OCI-LY7 (cell line): Measurements from ENCODE around the gene KIF9. TPM values are rescaled to one million over a fixed set of nuclear protein-coding genes. Genes with fewer than 3 reads are reported as not detected.
"Not testable (repeated sequence)": the region's sequence is repeated elsewhere in the genome, so short reads cannot be mapped to it uniquely, and the experiment has no call there.

Source experiments
- BruUV-seq: library from RNA; stranded (reverse); fragments of 400-500 nt; replicated peaks from 2 replicates; lab custom pipeline; 2021; lab: Mats Ljungman, UMichigan
- CTCF ChIA-PET: fragments of 300-600 bp; sonication (Branson Sonifier 250); formaldehyde crosslinking; loops from one replicate; lab custom pipeline; 2022; ENCODE audit warnings: antibody characterized with exemption; ENCODE audit not compliant: unreplicated experiment; lab: Charles Lee
- POLR2A ChIA-PET: fragments of 300-600 bp; sonication (Branson Sonifier 250); formaldehyde crosslinking; loops from one replicate; lab custom pipeline; 2022; ENCODE audit warnings: antibody characterized with exemption; lab: Charles Lee
- DNase-seq: peaks from one replicate; pipeline ENCODE4 v3.0.0-alpha.2; 2015; ENCODE audit warnings: low spot score
- H2AFZ ChIP-seq: fragments of 200-600 bp; sonication (generic), shearing (Covaris generic); 2 replicates; pipeline ENCODE4 v1.6.1; 2014; ENCODE audit warnings: mild to moderate bottlenecking, antibody characterized with exemption, low read length, moderate library complexity
- H3K27ac ChIP-seq: fragments of 200-600 bp; sonication (generic); 2 replicates; pipeline ENCODE4 v1.5.1; 2014; ENCODE audit warnings: mixed run types, low read depth, mild to moderate bottlenecking, moderate library complexity, low read length, inconsistent platforms; ENCODE audit not compliant: poor library complexity, severe bottlenecking
- H3K36me3 ChIP-seq: fragments of 200-600 bp; sonication (generic); 2 replicates; pipeline ENCODE4 v1.6.1; 2014; ENCODE audit warnings: mild to moderate bottlenecking, antibody characterized with exemption, low read length, moderate library complexity, mixed read lengths; ENCODE audit not compliant: insufficient read depth
- H3K4me1 ChIP-seq: fragments of 200-600 bp; sonication (generic); 2 replicates; pipeline ENCODE4 v1.5.1; 2014; ENCODE audit warnings: mild to moderate bottlenecking, low read length; ENCODE audit not compliant: insufficient read depth, poor library complexity, severe bottlenecking
- H3K4me2 ChIP-seq: fragments of 200-600 bp; sonication (generic); 2 replicates; pipeline ENCODE4 v1.6.1; 2014; ENCODE audit warnings: mild to moderate bottlenecking, low read length
- H3K4me3 ChIP-seq: fragments of 200-600 bp; sonication (generic); 2 replicates; pipeline ENCODE4 v1.5.1; 2014; ENCODE audit warnings: mild to moderate bottlenecking, low read depth, low read length; ENCODE audit not compliant: poor library complexity, severe bottlenecking
- H3K79me2 ChIP-seq: fragments of 200-600 bp; sonication (generic); 2 replicates; pipeline ENCODE4 v1.6.1; 2016; ENCODE audit warnings: low read depth, mild to moderate bottlenecking, low read length, moderate library complexity, mixed read lengths; ENCODE audit not compliant: insufficient read depth
- H3K9me2 ChIP-seq: fragments of 200-600 bp; sonication (generic); 2 replicates; pipeline ENCODE4 v1.6.1; 2016; ENCODE audit warnings: mild to moderate bottlenecking, low read length, mixed read lengths; ENCODE audit not compliant: insufficient read depth
- H3K9me3 ChIP-seq: fragments of 200-600 bp; sonication (generic); 2 replicates; pipeline ENCODE4 v1.6.1; 2014; ENCODE audit warnings: mild to moderate bottlenecking, mixed run types, low read length, mixed read lengths
- H4K20me1 ChIP-seq: fragments of 200-600 bp; sonication (generic); 2 replicates; pipeline ENCODE4 v1.6.1; 2014; ENCODE audit warnings: mild to moderate bottlenecking, antibody characterized with exemption, low read length, moderate library complexity, mixed read lengths; ENCODE audit not compliant: insufficient read depth
- EZH2phosphoT487 ChIP-seq: fragments of 200-600 bp; sonication (generic); IDR thresholded peaks from 2 replicates; pipeline ENCODE4 v1.6.1; 2018; ENCODE audit warnings: low read depth, borderline replicate concordance, mild to moderate bottlenecking, mixed run types, antibody characterized with exemption, low read length, moderate library complexity, mixed read lengths
- intact Hi-C: fragments of 100-400 bp; cut with micrococcal nuclease; formaldehyde crosslinking; loops from one replicate; pipeline ENCODE4 v1.10.0; 2022; ENCODE audit not compliant: unreplicated experiment
- total RNA-seq, 2 experiments: library from RNA; depleted of rRNA in 1 of 2; stranded (reverse); fragments of >200 nt in 1 of 2; shearing (Covaris generic) in 1 of 2; gene quantifications; 2 replicates each; pipeline ENCODE4 v1.2.3, GENCODE V29; 2014 to 2022
- TF ChIP-seq, protein P1 (sequence below): fragments of 200-600 bp; sonication (generic); conservative IDR thresholded peaks from 2 replicates; pipeline ENCODE4 v1.5.1; 2014; ENCODE audit warnings: mild to moderate bottlenecking, antibody characterized with exemption, low read length, moderate library complexity, mixed read lengths

The KIF9 gene
- total RNA-seq, 2 experiments from 2014 or later: 11.0 to 11.7 TPM

DNA sequence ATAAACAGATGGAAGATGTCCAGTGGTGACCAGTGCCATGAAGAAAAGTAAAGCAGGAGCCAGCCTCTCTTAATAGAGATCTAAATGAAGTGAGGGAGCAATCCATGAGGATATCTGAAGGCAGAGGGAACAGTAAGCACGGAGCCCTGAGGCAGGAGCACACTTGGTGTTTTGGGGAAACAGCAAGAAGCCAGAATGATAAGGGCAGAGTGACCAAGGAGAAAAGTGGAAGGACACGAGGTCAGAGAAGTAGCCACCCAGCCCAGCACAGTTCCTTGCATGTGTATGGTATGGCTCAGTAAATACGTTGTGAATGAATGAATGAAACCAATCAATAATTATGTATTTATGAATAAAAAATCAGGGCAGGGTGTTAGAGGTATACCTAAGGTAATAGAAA lies 11.8 kb upstream of the KIF9 start:
- ChIA-PET CTCF (interaction anchor here (0.5 kb wide), 1 partner anchor 133 kb away, joined by 3 read pairs; no protein-coding TSS in a partner anchor), POLR2A (interaction anchor here (1.1 to 1.4 kb wide), 2 partner anchors 9 to 10 kb away, joined by 3 to 5 read pairs; no protein-coding TSS in a partner anchor)
- no peak overlapping the region for H3K4me2 ChIP-seq
- H4K20me1 ChIP-seq: no peaks in the 10 kb centered on the region
- no TSS peak for BruUV-seq
- intact Hi-C loops: no loop called here
- peaks cover 97% of the 10 kb centered on the region for H3K79me2 ChIP-seq
- no peak overlapping the region for H3K27ac ChIP-seq
- no peaks in the 10 kb centered on the region for H3K9me3 ChIP-seq
- H3K4me3 ChIP-seq: no peak overlapping the region
- no peak for TF ChIP-seq EZH2phosphoT487
- TF ChIP-seq, protein P1, sequence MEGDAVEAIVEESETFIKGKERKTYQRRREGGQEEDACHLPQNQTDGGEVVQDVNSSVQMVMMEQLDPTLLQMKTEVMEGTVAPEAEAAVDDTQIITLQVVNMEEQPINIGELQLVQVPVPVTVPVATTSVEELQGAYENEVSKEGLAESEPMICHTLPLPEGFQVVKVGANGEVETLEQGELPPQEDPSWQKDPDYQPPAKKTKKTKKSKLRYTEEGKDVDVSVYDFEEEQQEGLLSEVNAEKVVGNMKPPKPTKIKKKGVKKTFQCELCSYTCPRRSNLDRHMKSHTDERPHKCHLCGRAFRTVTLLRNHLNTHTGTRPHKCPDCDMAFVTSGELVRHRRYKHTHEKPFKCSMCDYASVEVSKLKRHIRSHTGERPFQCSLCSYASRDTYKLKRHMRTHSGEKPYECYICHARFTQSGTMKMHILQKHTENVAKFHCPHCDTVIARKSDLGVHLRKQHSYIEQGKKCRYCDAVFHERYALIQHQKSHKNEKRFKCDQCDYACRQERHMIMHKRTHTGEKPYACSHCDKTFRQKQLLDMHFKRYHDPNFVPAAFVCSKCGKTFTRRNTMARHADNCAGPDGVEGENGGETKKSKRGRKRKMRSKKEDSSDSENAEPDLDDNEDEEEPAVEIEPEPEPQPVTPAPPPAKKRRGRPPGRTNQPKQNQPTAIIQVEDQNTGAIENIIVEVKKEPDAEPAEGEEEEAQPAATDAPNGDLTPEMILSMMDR: no peak
- no peaks in the 10 kb centered on the region for H3K9me2 ChIP-seq
- H3K36me3 ChIP-seq: peaks cover 55% of the 10 kb centered on the region
- H3K4me1 ChIP-seq: peaks cover 89% of the 10 kb centered on the region
- DNase-seq: no peak
- no peak overlapping the region for H2AFZ ChIP-seq

DNA sequence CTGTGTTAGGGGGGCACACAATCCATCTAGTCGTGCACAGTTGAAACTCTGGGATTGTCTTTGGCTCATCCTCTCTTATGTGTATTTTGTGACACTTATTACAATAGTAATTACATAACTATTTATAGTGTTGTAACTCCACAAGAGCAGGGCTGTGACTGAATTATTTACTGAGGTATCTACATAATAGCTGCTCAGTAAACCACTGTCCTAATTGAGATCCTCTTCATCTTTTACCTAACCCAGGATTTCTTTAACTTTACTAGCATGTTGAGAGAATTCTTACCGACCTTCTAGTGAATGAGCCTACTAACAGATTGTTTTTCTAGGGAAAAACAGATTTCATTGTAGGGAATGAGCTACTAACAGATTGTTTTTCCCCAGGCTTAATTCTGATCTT lies 11.2 kb upstream of the KIF9 start:
- intact Hi-C loops: no loop called here
- CTCF ChIA-PET: no interaction called here
- POLR2A ChIA-PET: interaction anchor here (1.1 to 1.4 kb wide), 3 partner anchors 8 to 10 kb away, joined by 3 to 5 read pairs (median 5); no protein-coding TSS in a partner anchor

DNA sequence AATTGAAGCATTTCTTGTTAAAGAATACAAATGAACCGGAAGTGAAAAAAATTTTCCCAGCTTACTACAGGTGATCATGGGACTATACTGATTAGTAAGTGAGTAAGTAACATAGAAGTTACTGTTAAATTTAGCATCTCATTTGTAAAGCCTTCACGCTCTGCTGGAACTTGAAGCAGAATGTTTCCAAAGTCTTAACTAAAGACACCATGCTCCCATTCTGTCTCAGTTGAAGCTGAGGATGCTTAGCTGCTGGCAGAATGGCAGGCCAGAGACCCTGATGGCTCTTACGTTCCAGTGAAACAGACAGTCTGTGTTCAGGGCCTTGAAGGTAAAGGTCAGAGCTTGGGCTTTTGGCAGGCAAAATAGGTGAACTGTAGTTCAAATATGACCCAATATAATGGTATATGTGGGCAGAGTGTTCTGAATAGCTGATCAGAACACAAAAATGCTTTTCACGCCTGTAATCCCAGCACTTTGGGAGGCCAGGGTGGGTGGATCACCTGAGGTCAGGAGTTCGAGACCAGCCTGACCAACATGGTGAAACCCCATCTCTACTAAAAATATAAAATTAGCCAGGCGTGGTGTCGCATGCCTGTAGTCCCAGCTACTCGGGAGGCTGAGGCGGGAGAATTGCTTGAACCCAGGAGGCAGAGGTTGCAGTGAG lies 9.3 kb upstream of the KIF9 start:
- POLR2A ChIA-PET: interaction anchor here (0.6 to 2.9 kb wide), 9 partner anchors 9 to 943 kb away, joined by 3 to 11 read pairs (median 4); partner anchors contain the start of genes KIF9 and KLHL18

More for the DNA sequence above, 11.2 kb upstream of the KIF9 start:
- Histone ChIP-seq H2AFZ (no peak overlapping the region), H3K9me3 (no peaks in the 10 kb centered on the region), H3K4me2 (0 out of 2 replicates have a peak overlapping the region, but pooled peaks have one; percentile 45), H3K36me3 (peaks cover 56% of the 10 kb centered on the region), H4K20me1 (no peaks in the 10 kb centered on the region), H3K27ac (no peak overlapping the region), H3K9me2 (no peaks in the 10 kb centered on the region), H3K4me1 (peaks cover 90% of the 10 kb centered on the region), H3K79me2 (peaks cover 96% of the 10 kb centered on the region), H3K4me3 (no peak overlapping the region)
- TF ChIP-seq, protein P1: no peak
- TF ChIP-seq EZH2phosphoT487: no peak
- DNase-seq: no peak
- BruUV-seq: no TSS peak

More for the DNA sequence above, 9.3 kb upstream of the KIF9 start:
- Histone ChIP-seq H3K4me3 (peak overlapping the region; percentile 49), H3K36me3 (peaks cover 59% of the 10 kb centered on the region), H3K4me2 (peak overlapping the region; percentile 78), H3K27ac (peak overlapping the region; percentile 83), H3K79me2 (peaks cover 97% of the 10 kb centered on the region), H3K4me1 (peaks cover 80% of the 10 kb centered on the region)
- H3K9me2 ChIP-seq, H3K9me3 ChIP-seq, intact Hi-C loops, H4K20me1 ChIP-seq, H2AFZ ChIP-seq: not testable (repeated sequence)
- peak; percentile 66 for DNase-seq
- CTCF ChIA-PET: interaction anchor here (0.5 to 1.1 kb wide), 3 partner anchors 10 to 315 kb away, joined by 3 to 4 read pairs (median 4); no protein-coding TSS in a partner anchor
- TSS peak; percentile 9 for BruUV-seq
